Activated naive CD4-positive, alpha-beta T cell treated with anti-CD3 and anti-CD28 coated beads, Interleukin-2, amount 50 U/mL, for 16 hours (primary cell): Measurements from ENCODE around the gene ITGA6.
A peak's percentile ranks its signal among the peaks of the same experiment; 100 is the strongest.

ENCODE experiments used
- DNase-seq: peaks from one replicate; pipeline ENCODE4 v3.0.0-alpha.2; 2020

The ITGA6 gene

DNA sequence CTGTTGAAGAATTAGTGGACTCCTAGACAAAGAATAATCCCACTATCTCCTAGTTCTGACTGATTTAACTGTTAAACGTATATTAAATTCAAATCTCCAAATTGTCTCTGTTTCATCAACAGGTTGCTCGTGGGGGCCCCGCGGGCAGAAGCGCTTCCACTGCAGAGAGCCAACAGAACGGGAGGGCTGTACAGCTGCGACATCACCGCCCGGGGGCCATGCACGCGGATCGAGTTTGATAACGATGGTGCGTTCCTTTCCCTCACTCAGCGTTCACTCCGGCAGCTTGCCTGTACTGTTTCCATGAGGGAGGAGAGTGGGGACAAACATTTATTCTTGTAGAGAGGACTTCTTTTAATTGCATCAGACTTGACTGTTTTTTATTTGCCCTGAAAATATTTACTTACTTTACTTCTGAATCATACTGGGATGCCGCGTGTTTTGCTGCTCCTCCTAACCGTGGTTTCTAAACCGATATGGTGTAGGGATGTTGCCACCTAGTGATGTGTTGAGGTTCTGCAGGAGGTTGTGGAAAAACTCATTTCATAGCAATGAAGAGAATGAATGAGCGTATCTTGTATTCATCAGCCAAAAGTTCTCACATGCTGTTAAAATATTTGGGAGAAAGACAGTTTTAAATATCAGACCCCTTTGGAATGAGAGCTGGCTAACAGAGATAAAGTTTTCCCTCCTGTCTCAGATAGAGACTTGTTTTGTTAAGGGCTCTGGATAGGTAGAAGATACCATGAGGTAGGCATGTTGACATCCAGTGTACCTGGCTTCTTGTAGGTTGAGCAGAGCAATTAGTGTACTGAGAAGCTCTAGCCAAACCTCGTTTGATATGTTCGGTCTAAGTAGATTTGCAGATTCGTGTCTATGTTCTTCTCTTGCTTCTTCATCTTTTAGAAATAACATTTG lies 38.3 kb downstream of the ITGA6 start:
- peak; percentile 74 for DNase-seq

- DNase-seq = no peak
Measured at GRCh38 chr2:172467382-172467781, 40.0 kb downstream of the ITGA6 start.

DNA sequence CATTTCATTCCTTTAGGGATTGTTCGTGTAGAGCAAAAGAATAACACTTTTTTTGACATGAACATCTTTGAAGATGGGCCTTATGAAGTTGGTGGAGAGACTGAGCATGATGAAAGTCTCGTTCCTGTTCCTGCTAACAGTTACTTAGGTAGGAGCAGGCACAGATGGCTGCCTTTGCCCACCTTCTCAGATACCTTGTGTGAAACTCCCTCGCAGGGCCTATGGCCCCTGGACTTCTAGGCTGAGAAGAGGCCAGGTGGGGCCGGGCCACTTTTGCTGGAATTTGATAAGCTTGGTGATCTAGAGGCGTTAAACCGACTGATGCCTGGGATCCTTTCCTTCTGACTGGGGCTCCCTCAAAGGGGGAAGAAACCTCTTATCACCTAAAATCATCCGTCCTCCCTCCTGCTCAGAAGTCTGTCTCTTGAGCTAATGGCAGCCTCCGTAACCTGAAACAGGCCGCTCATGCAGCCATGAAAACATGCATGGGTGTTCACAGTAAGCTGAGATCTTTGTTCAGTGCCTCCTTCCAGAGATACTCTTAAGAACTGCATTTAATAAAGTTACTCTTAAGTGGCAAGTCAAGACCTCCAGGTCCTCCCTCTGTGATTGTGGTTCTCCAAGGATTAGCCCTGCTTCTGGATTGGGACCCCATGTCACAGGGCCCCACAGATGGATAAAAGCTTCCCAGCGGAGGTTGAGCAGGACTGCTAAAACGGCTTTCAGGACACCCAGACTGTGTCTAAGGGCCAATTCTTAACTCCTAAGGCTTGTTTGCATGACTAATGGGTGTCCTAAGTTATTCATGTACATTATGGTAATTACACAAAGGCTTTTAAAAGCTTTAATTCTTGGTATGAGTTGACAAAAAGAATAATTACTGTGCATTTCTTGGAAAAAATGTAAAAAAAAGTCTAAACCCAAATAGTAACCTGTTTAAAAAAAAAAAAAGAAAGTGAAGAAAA lies 43.9 kb downstream of the ITGA6 start:
- no peak for DNase-seq

DNA sequence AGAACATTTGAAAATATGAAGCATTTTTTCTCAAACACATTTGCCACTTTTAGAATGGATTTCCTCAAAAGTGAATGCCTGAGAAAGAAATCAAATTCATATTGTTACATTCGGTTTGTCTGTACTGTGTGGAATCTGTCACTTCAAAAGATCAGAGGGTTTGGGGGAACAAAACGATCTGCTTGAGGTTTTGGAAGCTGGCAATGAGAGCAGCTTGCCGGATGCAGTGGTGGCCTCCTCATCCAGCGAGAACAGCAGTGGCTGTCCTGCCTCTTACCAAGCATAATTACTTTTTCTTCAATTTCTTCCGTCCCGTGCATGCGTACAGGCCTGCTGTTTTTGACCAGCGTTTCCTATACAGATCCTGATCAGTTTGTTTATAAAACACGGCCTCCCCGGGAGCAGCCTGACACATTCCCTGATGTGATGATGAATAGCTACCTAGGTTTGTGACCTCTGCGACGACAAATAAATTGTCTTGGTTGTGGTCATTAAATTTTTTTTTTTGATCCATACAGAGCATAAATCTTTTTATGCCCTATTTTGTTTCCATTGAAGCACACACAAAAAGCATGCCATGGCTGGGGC lies 45.2 kb downstream of the ITGA6 start:
- no peak for DNase-seq

DNA sequence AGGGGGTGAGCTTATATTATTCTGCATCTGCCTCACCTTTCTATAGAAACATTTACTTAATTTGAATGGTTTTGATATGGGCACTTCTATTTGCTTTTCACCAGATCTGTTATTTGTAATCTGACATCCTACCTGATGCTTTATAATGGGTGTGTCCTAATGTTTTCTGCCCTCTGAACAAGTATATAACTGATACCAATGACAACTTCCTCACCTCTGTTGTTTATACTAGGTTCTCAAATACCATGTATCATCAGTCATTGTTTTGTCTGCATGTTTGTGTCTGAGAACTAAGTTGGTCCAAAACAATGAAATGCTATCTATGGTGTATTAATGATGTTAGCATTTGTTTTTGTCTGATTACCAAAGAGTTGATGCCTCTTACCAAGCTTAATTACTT lies 45.8 kb downstream of the ITGA6 start:
- DNase-seq = no peak

GRCh38 chr2:172478353-172478752 lies 51.0 kb downstream of the ITGA6 start:
- no peak for DNase-seq

GRCh38 chr2:172480301-172481218 lies 53.2 kb downstream of the ITGA6 start:
- no peak for DNase-seq

- no peak for DNase-seq
Measured at GRCh38 chr2:172481507-172482262, 54.3 kb downstream of the ITGA6 start.

- no peak for DNase-seq
Measured at GRCh38 chr2:172484253-172484652, 56.9 kb downstream of the ITGA6 start.

GRCh38 chr2:172484706-172485105 lies 57.3 kb downstream of the ITGA6 start:
- no peak for DNase-seq

- no peak for DNase-seq
Measured at GRCh38 chr2:172488556-172488955, 61.2 kb downstream of the ITGA6 start.

- DNase-seq = no peak
Measured at GRCh38 chr2:172489681-172490080, 62.3 kb downstream of the ITGA6 start.

- DNase-seq = peak; percentile 19
Measured at GRCh38 chr2:172496160-172496608, 68.8 kb downstream of the ITGA6 start.

- no peak for DNase-seq
Measured at GRCh38 chr2:172507199-172507598, 79.8 kb downstream of the ITGA6 start.

GRCh38 chr2:172510088-172510487 lies 82.7 kb downstream of the ITGA6 start:
- DNase-seq = no peak

DNA sequence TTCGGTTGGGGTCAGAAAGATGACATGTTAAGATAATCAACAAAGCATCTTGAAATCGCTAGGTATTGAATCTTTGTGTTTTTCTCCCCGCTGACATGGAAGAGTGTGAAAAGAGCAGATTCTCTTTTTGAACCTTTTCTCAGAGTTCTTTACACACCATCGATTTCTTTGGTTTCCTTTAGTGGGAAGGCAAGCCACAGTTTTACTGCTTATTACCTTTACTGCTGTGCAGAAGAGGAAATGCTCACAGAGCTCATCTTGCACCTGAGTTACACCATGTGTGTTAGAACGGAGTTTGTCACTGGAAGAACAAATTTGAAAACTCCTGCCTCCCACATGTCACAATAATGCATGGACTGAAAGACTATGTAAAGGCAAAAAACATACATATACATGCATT lies 83.2 kb downstream of the ITGA6 start:
- no peak for DNase-seq

- no peak for DNase-seq
Measured at GRCh38 chr2:172512810-172513523, 85.6 kb downstream of the ITGA6 start.

- DNase-seq = no peak
Measured at GRCh38 chr2:172513524-172513900, 86.1 kb downstream of the ITGA6 start.

GRCh38 chr2:172513935-172514586 lies 86.7 kb downstream of the ITGA6 start:
- DNase-seq = no peak

GRCh38 chr2:172516299-172516698 lies 88.9 kb downstream of the ITGA6 start:
- no peak for DNase-seq
